Mononuclear cell (primary cell): ENCODE data around the gene THAP7. TPM values are rescaled to one million over a fixed set of nuclear protein-coding genes. Genes with fewer than 3 reads are reported as not detected.

Experiments used
- H3K27me3 ChIP-seq: 2 replicates; pipeline ENCODE4 v1.6.0; 2011; ENCODE audit warnings: low read length, control low read depth; ENCODE audit not compliant: insufficient read depth
- H3K4me1 ChIP-seq: 2 replicates; pipeline ENCODE4 v1.5.1; 2011; ENCODE audit warnings: mild to moderate bottlenecking, low read length, control low read depth; ENCODE audit not compliant: insufficient read depth
- H3K4me3 ChIP-seq: 2 replicates; pipeline ENCODE4 v1.5.1; 2011; ENCODE audit warnings: mild to moderate bottlenecking, low read length, moderate library complexity
- H3K9me3 ChIP-seq: 2 replicates; pipeline ENCODE4 v1.5.1; 2011; ENCODE audit warnings: low read depth, mild to moderate bottlenecking, control low read depth, low read length
- total RNA-seq: library from RNA; depleted of rRNA; stranded (reverse); fragments of >200 nt; gene quantifications from one replicate; pipeline ENCODE4 v1.2.3, GENCODE V29; 2012

The THAP7 gene
- total RNA-seq, 1 donor, result 58.2 TPM

DNA sequence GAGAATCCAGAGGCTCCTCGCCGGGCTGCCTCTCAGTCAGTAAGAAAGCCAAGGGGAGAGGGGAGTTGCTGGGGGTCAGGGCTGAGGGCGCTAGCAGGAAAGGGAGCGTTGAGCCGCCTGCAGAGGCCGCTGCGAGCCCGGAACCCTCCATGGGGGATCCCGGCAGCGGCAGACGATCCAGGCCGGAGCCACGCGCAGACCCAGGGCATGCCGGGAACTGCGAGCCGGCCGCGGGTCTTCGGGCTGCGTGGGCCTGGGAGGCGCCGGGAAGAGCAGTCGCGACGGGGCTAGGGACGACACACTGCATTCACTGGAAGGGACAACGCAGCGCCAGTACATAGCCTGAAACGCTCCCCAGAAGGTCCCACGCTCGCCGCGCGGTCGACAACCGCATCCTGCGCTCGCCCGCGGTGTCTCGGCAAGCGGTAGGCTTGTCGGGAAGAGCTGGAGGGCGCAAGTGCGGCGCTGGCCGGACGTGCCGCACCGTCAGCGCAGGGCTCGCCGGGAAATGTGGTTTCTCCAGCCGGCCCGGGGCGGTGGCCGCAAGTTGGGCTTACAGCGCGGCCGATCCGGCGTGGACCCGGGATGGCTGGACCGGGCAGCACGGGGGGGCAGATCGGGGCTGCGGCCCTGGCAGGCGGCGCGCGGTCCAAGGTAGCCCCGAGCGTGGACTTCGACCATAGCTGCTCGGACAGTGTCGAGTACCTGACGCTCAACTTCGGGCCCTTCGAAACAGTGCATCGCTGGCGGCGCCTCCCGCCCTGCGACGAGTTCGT, 19.9 kb downstream of the THAP7 start, which contains the start of gene LZTR1:
Gene LZTR1 (plus strand): TSS at position 511 of the 776 bp plus-strand sequence. CDS start 75 bp downstream, at position 586.
- Histone ChIP-seq H3K9me3 (no peaks in the 10 kb centered on the region), H3K27me3 (no peaks in the 10 kb centered on the region), H3K4me3 (peak within 1 kb of the TSS; percentile 71), H3K4me1 (peaks cover 30% of the 10 kb centered on the region)

DNA sequence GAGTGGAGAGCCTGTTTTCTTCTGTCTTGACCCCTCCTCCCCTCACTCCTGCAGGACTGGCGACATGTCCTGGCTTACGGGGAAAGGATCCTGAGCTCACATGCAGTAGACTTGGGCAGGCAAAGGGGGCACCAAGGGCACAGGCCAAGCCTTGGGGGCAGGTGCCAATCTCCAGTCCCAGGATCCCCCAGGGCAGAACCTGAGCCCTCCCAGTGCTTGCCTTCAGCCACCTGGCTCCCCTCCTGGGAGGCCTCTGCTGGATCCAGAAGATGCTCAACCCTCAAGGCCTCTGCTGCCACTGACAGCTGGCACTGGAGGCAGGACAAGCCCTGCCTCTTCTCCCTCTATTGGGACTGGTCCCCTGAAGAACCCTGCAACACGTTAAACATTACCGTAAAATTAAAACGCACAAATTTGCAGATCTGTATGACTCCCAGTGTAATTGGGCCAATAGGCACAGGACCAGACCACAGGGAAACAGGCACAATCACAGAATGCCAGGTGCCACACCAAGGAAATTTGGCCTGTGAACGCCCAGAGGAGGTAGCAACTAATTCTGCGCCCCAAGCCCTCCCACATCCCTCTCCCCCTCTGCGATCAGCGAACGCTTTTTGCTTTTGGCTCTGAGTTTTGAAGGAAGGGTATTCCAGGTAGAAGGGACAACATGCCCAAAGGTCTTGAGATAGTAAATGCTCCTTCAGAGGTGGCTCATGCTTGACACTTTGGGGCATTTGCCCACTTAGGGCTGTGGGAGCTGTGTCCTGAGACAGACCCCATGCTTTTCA, 20.8 kb downstream of the THAP7 start:
- no peaks in the 10 kb centered on the region for H3K9me3 ChIP-seq
- peaks cover 30% of the 10 kb centered on the region for H3K4me1 ChIP-seq
- H3K4me3 ChIP-seq, result peak overlapping the region; percentile 71
- H3K27me3 ChIP-seq, result no peaks in the 10 kb centered on the region

DNA sequence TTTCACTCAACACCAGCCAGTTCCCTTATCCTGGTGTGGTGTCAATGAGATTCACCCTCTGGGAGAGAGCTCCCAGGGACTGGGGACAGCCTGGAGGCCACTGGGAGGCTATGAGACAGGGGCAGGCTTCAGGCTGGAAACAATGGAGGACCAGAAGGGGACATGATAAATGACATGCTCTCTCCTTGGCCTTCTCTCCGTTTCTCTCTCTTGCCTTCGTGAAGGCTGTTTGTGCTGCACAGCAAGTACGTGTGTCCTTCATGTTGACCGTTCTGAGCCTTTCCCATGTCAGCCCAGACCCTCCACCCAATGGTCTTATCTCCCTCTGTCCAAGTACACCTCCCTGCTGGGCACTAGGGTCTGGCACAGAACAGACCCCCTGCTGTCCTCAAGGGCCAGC, 21.4 kb downstream of the THAP7 start:
- Histone ChIP-seq H3K9me3 (no peaks in the 10 kb centered on the region), H3K27me3 (no peaks in the 10 kb centered on the region), H3K4me3 (no peak overlapping the region), H3K4me1 (peaks cover 30% of the 10 kb centered on the region)

DNA sequence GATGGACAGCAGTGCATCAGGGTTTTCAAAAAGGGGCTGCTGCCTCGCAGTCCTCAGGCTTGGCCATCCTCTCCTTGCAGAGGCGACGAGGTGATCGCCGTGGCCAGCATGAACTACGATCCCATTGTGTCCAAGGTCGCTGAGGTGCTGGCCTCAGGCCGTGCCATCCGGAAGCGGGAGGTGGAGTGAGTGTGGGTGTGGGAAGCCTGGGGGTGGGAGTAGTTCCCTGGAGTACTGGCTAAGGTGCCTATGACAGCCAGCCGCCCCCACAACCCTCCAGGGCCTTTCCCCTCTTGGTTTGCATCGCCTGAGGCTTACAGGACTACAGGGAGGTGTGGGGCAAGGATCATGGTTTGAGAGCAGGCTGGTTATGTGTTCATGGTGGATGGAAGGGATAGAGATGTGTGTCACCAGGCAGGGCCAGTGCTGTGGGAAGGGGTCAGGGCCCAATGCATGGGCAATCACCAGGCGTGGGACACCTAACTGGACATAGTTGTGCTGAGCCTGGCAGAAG, 21.9 kb downstream of the THAP7 start:
- peaks cover 30% of the 10 kb centered on the region for H3K4me1 ChIP-seq
- H3K4me3 ChIP-seq, result no peak overlapping the region
- H3K27me3 ChIP-seq, result no peaks in the 10 kb centered on the region
- H3K9me3 ChIP-seq, result no peaks in the 10 kb centered on the region

DNA sequence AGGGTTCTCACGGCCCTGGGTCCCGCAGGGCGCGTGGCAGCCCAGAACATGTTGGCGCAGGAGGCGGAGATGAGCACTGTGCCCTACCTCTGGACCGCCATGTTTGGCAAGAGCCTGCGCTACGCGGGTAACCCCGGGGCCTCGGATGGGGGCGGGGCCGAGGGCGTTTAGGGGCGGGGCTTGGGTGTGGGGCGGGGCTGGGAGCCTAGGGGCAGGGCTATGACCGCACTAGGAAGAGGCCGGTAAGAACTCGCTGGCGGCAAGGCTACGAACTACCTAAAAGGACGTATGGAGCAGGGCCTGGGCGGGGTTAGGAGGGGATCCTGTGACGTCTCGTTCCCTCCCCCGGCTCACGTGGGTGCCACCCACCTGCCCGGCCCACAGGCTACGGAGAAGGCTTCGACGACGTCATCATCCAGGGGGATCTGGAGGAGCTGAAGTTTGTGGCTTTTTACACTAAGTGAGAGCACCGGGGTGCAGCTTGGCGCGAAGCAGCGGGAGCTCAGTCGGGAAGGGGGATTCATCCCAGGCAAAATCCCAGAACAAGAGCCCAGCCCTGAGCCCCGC, 22.6 kb downstream of the THAP7 start:
- H3K9me3 ChIP-seq, result no peaks in the 10 kb centered on the region
- H3K4me3 ChIP-seq, result no peak overlapping the region
- H3K4me1 ChIP-seq, result peaks cover 30% of the 10 kb centered on the region
- H3K27me3 ChIP-seq, result no peaks in the 10 kb centered on the region

DNA sequence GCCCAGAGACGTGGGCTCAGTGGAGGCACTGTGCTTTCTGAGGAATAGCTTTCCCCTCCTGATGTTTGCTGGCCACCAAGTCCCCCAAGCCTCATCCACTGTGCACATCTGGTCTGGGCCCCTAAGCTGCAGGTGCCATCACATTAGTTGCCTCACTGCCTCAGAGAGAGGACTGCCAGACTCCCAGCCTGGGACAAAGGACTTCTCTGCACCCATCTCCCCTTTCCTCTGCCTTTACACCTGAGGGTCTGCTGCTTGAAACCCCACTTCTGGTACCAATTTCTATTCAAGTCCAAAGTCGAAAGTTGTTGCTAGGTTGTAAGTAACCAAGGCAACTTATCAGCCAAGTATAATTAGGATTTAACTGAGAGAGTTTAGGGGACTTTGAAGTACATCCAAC, 23.5 kb downstream of the THAP7 start:
- no peak overlapping the region for H3K4me3 ChIP-seq
- H3K27me3 ChIP-seq, result no peaks in the 10 kb centered on the region
- no peaks in the 10 kb centered on the region for H3K9me3 ChIP-seq
- H3K4me1 ChIP-seq, result peaks cover 30% of the 10 kb centered on the region

DNA sequence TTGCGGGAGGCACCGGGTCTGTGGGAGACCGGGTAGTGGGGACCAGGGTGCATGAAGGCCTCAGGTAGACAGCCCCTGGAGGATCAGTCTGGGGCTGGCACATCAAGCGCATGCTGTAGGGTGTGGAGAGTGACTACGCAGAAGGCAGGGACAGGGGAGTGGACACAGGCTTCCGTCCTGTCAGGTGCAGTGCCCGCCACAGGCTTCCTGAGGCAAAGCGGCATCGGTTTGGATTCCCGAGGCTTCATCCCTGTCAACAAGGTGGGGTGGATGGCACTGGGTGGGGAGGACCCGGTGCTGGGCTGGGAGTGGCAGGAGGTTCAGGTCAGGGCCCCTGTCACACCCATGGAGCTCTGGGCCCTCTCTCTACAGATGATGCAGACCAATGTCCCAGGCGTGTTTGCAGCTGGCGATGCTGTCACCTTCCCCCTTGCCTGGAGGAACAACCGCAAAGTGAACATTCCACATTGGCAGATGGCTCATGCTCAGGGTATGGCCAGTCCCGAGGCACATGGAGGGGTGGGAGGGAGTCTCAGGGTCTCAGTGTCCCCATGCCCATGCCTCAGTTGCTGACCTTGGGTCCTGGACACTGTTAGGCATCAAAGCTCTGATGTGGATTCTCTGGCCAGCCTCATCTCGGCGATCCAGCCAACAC, 24.3 kb downstream of the THAP7 start:
- H3K9me3 ChIP-seq, result no peaks in the 10 kb centered on the region
- no peaks in the 10 kb centered on the region for H3K27me3 ChIP-seq
- H3K4me1 ChIP-seq, result peaks cover 29% of the 10 kb centered on the region
- no peak overlapping the region for H3K4me3 ChIP-seq

DNA sequence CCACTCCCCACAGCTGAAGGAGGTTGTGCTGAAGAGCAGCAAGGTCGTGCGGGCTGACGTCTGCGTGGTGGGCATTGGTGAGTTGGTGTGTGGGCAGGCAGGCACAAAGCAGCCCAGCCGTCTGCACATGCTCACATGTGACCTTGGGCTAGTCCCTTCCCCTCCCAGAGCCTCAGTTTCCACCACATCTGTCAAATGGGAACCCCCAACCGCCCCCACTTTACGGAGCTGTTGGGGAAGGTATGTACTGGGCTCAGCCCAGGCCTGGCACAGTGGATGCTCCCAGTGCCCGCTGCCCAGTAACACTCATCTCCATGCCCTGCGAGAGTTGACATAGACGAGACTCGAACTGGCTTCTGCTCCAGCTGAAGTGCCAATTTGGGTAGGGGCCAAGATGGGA, 24.9 kb downstream of the THAP7 start:
- Histone ChIP-seq H3K9me3 (no peaks in the 10 kb centered on the region), H3K27me3 (no peaks in the 10 kb centered on the region), H3K4me1 (peaks cover 31% of the 10 kb centered on the region), H3K4me3 (no peak overlapping the region)

DNA sequence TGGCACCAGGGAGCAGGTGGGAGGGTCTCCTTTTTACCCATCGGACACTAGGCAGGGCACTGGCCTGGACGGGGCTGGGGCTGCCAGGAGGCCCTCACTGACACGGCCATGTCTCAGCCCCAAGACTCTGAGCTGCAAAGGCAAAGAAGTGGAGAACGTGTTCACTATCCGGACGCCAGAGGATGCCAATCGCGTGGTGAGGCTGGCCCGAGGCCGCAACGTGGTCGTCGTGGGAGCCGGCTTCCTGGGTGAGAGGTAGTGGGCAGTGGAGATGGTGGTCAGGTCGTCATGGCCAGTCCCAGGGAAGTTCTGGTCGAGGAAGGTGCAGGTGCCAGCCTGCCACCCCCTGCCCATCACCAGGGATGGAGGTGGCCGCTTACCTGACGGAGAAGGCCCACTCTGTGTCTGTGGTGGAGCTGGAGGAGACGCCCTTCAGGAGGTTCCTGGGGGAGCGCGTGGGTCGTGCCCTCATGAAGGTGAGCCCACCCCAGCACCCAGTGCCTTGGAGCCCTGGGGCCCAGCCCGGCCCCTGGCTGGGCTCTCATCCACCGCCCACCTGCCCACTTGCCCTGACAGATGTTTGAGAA, 25.5 kb downstream of the THAP7 start:
- peaks cover 33% of the 10 kb centered on the region for H3K4me1 ChIP-seq
- no peaks in the 10 kb centered on the region for H3K27me3 ChIP-seq
- H3K9me3 ChIP-seq, result no peaks in the 10 kb centered on the region
- H3K4me3 ChIP-seq, result no peak overlapping the region

DNA sequence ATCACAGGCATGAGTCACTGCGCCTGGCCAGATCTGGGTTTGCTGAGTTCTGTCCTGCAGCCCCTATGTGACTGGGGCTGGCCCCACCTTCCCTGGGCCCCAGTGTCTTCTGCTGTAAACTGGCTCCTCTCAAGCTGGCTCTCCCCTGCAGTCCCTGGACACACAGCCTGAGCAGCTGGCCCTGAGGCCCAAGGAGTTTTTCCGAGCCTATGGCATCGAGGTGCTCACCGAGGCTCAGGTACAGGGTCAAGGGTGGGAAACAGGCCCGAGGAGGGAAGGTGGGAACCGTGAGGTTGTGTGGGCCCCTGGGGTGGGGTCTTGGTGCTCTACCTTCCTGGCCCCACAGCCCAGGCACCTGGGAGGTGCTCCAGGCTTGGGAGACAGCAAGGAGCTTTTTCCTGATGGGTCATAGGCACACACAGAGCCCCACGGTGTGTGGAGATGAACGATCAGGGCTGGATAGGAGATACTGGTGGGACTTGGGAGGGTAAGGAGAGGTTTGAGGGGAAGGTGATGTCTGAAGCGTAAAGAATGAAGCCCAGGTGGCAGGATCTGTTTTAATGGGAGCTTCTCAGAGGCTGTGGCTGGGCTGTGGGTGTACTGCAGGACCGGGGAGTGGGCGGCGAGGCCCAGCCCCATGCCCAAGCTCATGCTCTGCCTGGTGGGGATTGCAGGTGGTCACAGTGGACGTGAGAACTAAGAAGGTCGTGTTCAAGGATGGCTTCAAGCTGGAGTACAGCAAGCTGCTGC, 26.2 kb downstream of the THAP7 start:
- Histone ChIP-seq H3K4me3 (no peak overlapping the region), H3K27me3 (no peaks in the 10 kb centered on the region), H3K4me1 (peaks cover 32% of the 10 kb centered on the region), H3K9me3 (no peaks in the 10 kb centered on the region)

DNA sequence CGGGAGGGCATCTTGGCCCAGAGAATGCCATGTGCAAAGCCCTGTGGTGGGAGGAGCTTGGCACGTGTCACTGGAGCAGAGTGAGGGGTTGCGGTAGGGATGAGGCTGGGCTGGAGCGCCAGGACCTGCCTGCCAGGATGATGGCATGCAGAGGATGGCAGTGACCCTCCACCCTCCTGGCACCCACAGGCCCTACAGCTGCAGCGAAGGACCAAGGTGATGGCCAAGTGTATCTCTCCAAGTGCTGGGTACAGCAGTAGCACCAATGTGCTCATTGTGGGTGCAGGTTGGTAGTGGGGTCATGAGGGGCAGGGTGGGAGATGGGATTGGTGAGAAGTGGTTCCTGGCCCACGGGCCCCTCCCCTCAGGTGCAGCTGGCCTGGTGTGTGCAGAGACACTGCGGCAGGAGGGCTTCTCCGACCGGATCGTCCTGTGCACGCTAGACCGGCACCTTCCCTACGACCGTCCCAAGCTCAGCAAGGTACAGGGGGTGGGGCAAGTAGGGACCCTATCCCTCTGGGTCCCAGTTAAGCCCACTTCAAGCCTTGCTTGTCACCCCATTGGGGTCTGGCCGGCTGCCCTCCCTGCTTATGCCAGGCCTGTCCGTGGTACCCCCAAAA, 27.5 kb downstream of the THAP7 start:
- Histone ChIP-seq H3K27me3 (no peaks in the 10 kb centered on the region), H3K9me3 (no peaks in the 10 kb centered on the region), H3K4me1 (peaks cover 25% of the 10 kb centered on the region), H3K4me3 (no peak overlapping the region)

DNA sequence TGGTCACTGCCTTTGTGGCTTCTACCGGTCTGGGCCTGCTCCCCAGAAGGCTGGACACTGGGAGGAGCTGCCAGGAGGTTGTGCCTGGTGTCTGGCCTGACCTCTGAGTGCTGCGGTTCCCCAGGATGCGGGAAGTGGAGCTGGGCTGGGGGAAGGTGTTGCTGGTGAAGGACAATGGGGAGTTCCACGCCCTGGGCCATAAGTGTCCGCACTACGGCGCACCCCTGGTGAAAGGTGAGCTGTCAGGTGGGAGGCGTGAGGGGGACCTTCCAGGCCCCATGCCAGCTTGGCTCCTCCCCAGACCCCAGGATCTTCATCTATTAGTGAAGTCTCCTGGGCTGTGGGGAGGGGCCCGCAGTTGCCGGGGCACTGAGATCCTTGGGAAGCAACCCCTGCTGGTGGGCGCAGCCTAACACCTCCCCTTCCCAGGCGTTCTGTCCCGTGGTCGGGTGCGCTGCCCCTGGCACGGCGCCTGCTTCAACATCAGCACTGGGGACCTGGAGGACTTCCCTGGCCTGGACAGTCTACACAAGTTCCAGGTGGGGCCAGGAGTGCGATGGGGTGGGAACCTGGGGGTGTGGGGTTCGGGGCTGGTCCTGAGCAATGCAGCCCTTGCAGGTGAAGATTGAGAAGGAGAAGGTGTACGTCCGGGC, 28.2 kb downstream of the THAP7 start:
- H3K27me3 ChIP-seq, result no peaks in the 10 kb centered on the region
- no peaks in the 10 kb centered on the region for H3K9me3 ChIP-seq
- no peak overlapping the region for H3K4me3 ChIP-seq
- H3K4me1 ChIP-seq, result peaks cover 28% of the 10 kb centered on the region

DNA sequence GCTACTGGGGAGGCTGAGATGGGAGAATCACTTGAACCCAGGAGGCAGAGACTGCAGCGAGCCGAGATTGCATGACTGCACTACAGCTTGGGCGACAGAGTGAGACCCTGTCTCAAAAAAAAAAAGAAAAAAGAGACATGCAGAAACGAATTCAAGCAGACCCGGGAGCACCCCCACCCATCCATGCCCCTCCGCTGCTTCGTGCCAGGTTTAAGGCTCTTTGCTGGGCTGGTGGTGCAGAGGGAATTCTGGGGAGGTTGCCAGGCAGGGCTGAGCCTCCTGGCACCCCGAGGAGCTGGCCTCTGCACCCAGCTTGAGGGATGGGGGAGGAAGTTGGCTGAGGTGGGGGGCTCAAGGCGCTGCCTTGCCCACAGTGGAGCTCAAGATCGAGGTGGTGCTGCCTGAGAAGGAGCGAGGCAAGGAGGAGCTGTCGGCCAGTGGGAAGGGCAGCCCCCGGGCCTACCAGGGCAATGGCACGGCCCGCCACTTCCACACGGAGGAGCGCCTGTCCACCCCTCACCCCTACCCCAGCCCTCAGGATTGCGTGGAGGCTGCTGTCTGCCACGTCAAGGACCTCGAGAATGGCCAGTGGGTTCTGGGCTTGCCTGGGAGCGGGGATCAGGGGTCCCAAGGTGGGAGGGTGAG, 28.9 kb downstream of the THAP7 start:
- peaks cover 35% of the 10 kb centered on the region for H3K4me1 ChIP-seq
- H3K4me3 ChIP-seq, result no peak overlapping the region
- no peaks in the 10 kb centered on the region for H3K27me3 ChIP-seq
- H3K9me3 ChIP-seq, result no peaks in the 10 kb centered on the region
